Hepatocyte (in vitro differentiated cells): ENCODE results near the gene PRELP. TPM values are rescaled to one million over a fixed set of nuclear protein-coding genes. Genes with fewer than 3 reads are reported as not detected.

Experiments used
- DNase-seq: peaks from one replicate; pipeline ENCODE4 v3.0.0-alpha.2; 2016; ENCODE audit warnings: low spot score
- H2AFZ ChIP-seq: fragments of 200-600 bp; sonication (generic); 2 replicates; pipeline ENCODE4 v1.6.0; 2016; ENCODE audit warnings: antibody characterized with exemption, mild to moderate bottlenecking
- H3K27ac ChIP-seq: fragments of 200-600 bp; sonication (generic); 2 replicates; pipeline ENCODE4 v1.5.1; 2016; ENCODE audit warnings: mild to moderate bottlenecking
- H3K27me3 ChIP-seq: fragments of 200-600 bp; sonication (generic); 2 replicates; pipeline ENCODE4 v1.6.1; 2016
- H3K36me3 ChIP-seq: fragments of 200-600 bp; sonication (generic); replicated peaks from 2 replicates; pipeline ENCODE4 v1.5.1; 2016; ENCODE audit warnings: low read depth; ENCODE audit not compliant: insufficient read depth
- H3K4me1 ChIP-seq: fragments of 200-600 bp; sonication (generic); 2 replicates; pipeline ENCODE4 v1.5.1; 2016; ENCODE audit warnings: mild to moderate bottlenecking, moderate library complexity; ENCODE audit not compliant: insufficient read depth
- H3K4me2 ChIP-seq: fragments of 200-600 bp; sonication (generic); 2 replicates; pipeline ENCODE4 v1.6.0; 2016
- H3K4me3 ChIP-seq: fragments of 200-600 bp; sonication (generic); 2 replicates; pipeline ENCODE4 v1.5.1; 2016; ENCODE audit warnings: mild to moderate bottlenecking
- H3K79me2 ChIP-seq: fragments of 200-600 bp; sonication (generic); 2 replicates; pipeline ENCODE4 v1.6.0; 2017; ENCODE audit warnings: mild to moderate bottlenecking
- H3K9me2 ChIP-seq: fragments of 200-600 bp; sonication (generic); replicated peaks from 2 replicates; pipeline ENCODE4 v1.6.0; 2017; ENCODE audit warnings: mild to moderate bottlenecking; ENCODE audit not compliant: insufficient read depth
- H3K9me3 ChIP-seq: fragments of 200-600 bp; sonication (generic); 2 replicates; pipeline ENCODE4 v1.5.1; 2016; ENCODE audit warnings: low read depth, mild to moderate bottlenecking
- H4K20me1 ChIP-seq: fragments of 200-600 bp; sonication (generic); 2 replicates; pipeline ENCODE4 v1.6.0; 2016; ENCODE audit warnings: mild to moderate bottlenecking; ENCODE audit not compliant: insufficient read depth, poor library complexity, severe bottlenecking
- EZH2 ChIP-seq: fragments of 200-600 bp; sonication (generic); IDR thresholded peaks from 2 replicates; pipeline ENCODE4 v1.6.1; 2016; ENCODE audit warnings: antibody characterized with exemption, mild to moderate bottlenecking, borderline replicate concordance
- EZH2phosphoT487 ChIP-seq: fragments of 200-600 bp; sonication (generic); IDR thresholded peaks from one replicate; pipeline ENCODE4 v1.6.1; 2018; ENCODE audit warnings: antibody characterized with exemption, mild to moderate bottlenecking, low read depth, moderate library complexity; ENCODE audit not compliant: unreplicated experiment, severe bottlenecking
- WGBS: methylation state at CpG from one replicate; pipeline ENCODE4 v1.1.6; 2016; ENCODE audit warnings: low lambda C conversion rate; ENCODE audit errors: missing lambda C conversion rate; 5-methylcytosine and 5-hydroxymethylcytosine counted together
- polyA plus RNA-seq: library from polyadenylated mRNA; unstranded; fragments of >200 nt; fragmentation: Nextera tagmentation; extraction: Ambion mirVana; gene quantifications from 2 replicates; pipeline ENCODE4 v1.2.1, GENCODE V29; 2016
- total RNA-seq: library from RNA; depleted of rRNA; stranded (reverse); fragments of >200 nt; gene quantifications from 2 replicates; pipeline ENCODE4 v1.2.3, GENCODE V29; 2014
- TF ChIP-seq, protein P1 (sequence below): fragments of 200-600 bp; sonication (generic); IDR thresholded peaks from 2 replicates; pipeline ENCODE4 v1.5.1; 2016; ENCODE audit warnings: antibody characterized with exemption, mild to moderate bottlenecking; ENCODE audit not compliant: poor library complexity

Gene PRELP
- total and polyA plus RNA-seq, 2 experiments from 2014 or later, result 0.83 to 10.8 TPM

- no peak overlapping the region for H2AFZ ChIP-seq
- no peak overlapping the region for H3K27ac ChIP-seq
- TF ChIP-seq EZH2phosphoT487 (no peak), EZH2 (no peak)
- TF ChIP-seq, protein P1, sequence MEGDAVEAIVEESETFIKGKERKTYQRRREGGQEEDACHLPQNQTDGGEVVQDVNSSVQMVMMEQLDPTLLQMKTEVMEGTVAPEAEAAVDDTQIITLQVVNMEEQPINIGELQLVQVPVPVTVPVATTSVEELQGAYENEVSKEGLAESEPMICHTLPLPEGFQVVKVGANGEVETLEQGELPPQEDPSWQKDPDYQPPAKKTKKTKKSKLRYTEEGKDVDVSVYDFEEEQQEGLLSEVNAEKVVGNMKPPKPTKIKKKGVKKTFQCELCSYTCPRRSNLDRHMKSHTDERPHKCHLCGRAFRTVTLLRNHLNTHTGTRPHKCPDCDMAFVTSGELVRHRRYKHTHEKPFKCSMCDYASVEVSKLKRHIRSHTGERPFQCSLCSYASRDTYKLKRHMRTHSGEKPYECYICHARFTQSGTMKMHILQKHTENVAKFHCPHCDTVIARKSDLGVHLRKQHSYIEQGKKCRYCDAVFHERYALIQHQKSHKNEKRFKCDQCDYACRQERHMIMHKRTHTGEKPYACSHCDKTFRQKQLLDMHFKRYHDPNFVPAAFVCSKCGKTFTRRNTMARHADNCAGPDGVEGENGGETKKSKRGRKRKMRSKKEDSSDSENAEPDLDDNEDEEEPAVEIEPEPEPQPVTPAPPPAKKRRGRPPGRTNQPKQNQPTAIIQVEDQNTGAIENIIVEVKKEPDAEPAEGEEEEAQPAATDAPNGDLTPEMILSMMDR, result no peak
These were observed 51.4 kb downstream of the PRELP start for GRCh38 chr1:203527013-203527412.

DNA sequence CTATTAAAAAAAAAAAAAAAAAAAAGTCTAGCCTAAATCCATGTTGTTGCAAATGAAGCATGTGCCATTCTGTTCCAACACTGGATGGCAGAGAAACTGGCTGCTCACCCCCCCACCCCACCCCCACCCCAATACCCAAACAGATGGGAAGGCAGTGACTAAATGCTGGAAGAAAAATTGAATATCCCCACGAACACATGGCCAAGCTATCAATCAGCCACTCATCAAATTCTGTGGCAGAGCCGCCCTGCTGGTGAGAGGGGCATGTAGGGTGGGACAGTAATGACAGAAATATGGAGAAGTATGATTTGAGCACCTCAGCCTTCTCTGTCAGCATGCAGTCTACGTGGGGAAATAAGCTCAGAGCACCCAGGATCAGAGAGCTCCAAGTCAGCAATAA lies 52.5 kb downstream of the PRELP start:
- Histone ChIP-seq H3K4me1 (peaks cover 15% of the 10 kb centered on the region), H3K79me2 (no peaks in the 10 kb centered on the region), H2AFZ (no peak overlapping the region), H3K4me3 (no peak overlapping the region), H3K4me2 (no peak overlapping the region), H4K20me1 (no peaks in the 10 kb centered on the region), H3K36me3 (no peaks in the 10 kb centered on the region), H3K9me2 (no peaks in the 10 kb centered on the region), H3K27me3 (no peaks in the 10 kb centered on the region), H3K9me3 (no peaks in the 10 kb centered on the region), H3K27ac (no peak overlapping the region)
- WGBS, result 95% methylated on average over 3 of the region's 3 CpGs
- no peak for DNase-seq
- no peak for TF ChIP-seq EZH2phosphoT487
- no peak for TF ChIP-seq EZH2
- TF ChIP-seq, protein P1, result no peak

More at GRCh38 chr1:203527013-203527412, 51.4 kb downstream of the PRELP start:
- peaks cover 15% of the 10 kb centered on the region for H3K4me1 ChIP-seq
- H3K27me3 ChIP-seq, result no peaks in the 10 kb centered on the region
- no peak overlapping the region for H3K4me2 ChIP-seq
- no peaks in the 10 kb centered on the region for H3K79me2 ChIP-seq
- H3K4me3 ChIP-seq, result no peak overlapping the region
- no peaks in the 10 kb centered on the region for H3K9me3 ChIP-seq
- H3K9me2 ChIP-seq, result no peaks in the 10 kb centered on the region
- no peak for DNase-seq
- H3K36me3 ChIP-seq, result no peaks in the 10 kb centered on the region
- H4K20me1 ChIP-seq, result no peaks in the 10 kb centered on the region

- 89% methylated on average over 6 of the region's 6 CpGs for WGBS
These were observed 53.6 kb downstream of the PRELP start for GRCh38 chr1:203528976-203529835.

More at GRCh38 chr1:203528976-203529835, 53.6 kb downstream of the PRELP start:
- no peak overlapping the region for H3K4me2 ChIP-seq
- H3K79me2 ChIP-seq, result no peaks in the 10 kb centered on the region
- no peak for DNase-seq
- TF ChIP-seq, protein P1, result no peak
- no peak for TF ChIP-seq EZH2
- no peak for TF ChIP-seq EZH2phosphoT487
- no peaks in the 10 kb centered on the region for H3K27me3 ChIP-seq
- H3K4me1 ChIP-seq, result peaks cover 19% of the 10 kb centered on the region
- H3K9me2 ChIP-seq, result no peaks in the 10 kb centered on the region
- H3K36me3 ChIP-seq, result no peaks in the 10 kb centered on the region
- H3K9me3 ChIP-seq, result no peaks in the 10 kb centered on the region
- H3K4me3 ChIP-seq, result no peak overlapping the region
- H2AFZ ChIP-seq, result no peak overlapping the region
- no peaks in the 10 kb centered on the region for H4K20me1 ChIP-seq
- H3K27ac ChIP-seq, result no peak overlapping the region
